K562 (cell line): Measurements from ENCODE around the gene SLC39A7. TPM values are rescaled to one million over a fixed set of nuclear protein-coding genes. Genes with fewer than 3 reads are reported as not detected.

Experiments used
- EP300 ChIP-seq: IDR thresholded peaks from 2 replicates; pipeline ENCODE4 v1.6.1; 2012; ENCODE audit warnings: low read length, improper control_type of control experiment
- KLF10 ChIP-seq: fragments of 250-450 bp; sonication (Bioruptor Pico); IDR thresholded peaks from 2 replicates; pipeline ENCODE4 v1.6.1; 2021; ENCODE audit warnings: matching md5 sums
- MYBL2 ChIP-seq, 2 experiments: fragments of 450-650 bp in 1 of 2; sonication (generic) in 1 of 2; formaldehyde crosslinking in 1 of 2; IDR thresholded peaks; 2 replicates each; pipeline versions ENCODE4 v1.6.1 to v1.8.1; 2017 to 2022; ENCODE audit warnings: borderline replicate concordance in 1 of 2, inconsistent platforms in 1 of 2, low read depth in 1 of 2, mild to moderate bottlenecking in 1 of 2, missing genetic modification reagents in 1 of 2, moderate library complexity in 1 of 2
- RAD51 ChIP-seq: fragments of 450-650 bp; IDR thresholded peaks from 2 replicates; pipeline ENCODE4 v1.7.1; 2016; ENCODE audit warnings: low read depth, mild to moderate bottlenecking, borderline replicate concordance
- TARDBP ChIP-seq: fragments of 450-650 bp; IDR thresholded peaks from 2 replicates; pipeline ENCODE4 v1.6.1; 2016
- YY1 ChIP-seq, 3 experiments: IDR thresholded peaks; 2 replicates each; pipeline ENCODE4 v1.6.1; 2011; ENCODE audit warnings: low read length in 2 of 3, mild to moderate bottlenecking in 2 of 3, moderate library complexity in 2 of 3, borderline replicate concordance in 1 of 3, control low read depth in 1 of 3, low read depth in 1 of 3; ENCODE audit not compliant: insufficient read depth in 3 of 3, insufficient replicate concordance in 2 of 3, control insufficient read depth in 1 of 3, insufficient read length in 1 of 3; ENCODE audit errors: extremely low read depth in 1 of 3
- ZFX ChIP-seq: sonication (generic); formaldehyde crosslinking; IDR thresholded peaks from 2 replicates; pipeline ENCODE4 v1.8.0; 2022; ENCODE audit warnings: mild to moderate bottlenecking, missing genetic modification reagents, moderate library complexity
- ZNF766 ChIP-seq: fragments of 200-800 bp; sonication (Bioruptor generic); conservative IDR thresholded peaks from 2 replicates; pipeline ENCODE4 v1.6.1; 2016; ENCODE audit warnings: missing genetic modification characterization, missing compliant biosample characterization
- ZNF785 ChIP-seq: fragments of 250-450 bp; sonication (Bioruptor Pico); IDR thresholded peaks from 2 replicates; pipeline ENCODE4 v1.4.0; 2020; ENCODE audit warnings: mild to moderate bottlenecking
- polyA plus RNA-seq, 8 experiments: library from polyadenylated mRNA; depleted of rRNA in 4 of 8; stranded (reverse) in 5 of 8; unstranded in 3 of 8; fragments of >200 nt; fragmentation: Nextera tagmentation in 2 of 8; fragmentation: Illumina TruSeq in 1 of 8; extraction: Ambion mirVana in 2 of 8; extraction: Trizol in 1 of 8; gene quantifications; 2 replicates each; pipeline versions ENCODE4 v1.2.1 to v1.2.3, GENCODE V29; 2011 to 2014; ENCODE audit warnings: inconsistent platforms in 1 of 8, missing spikeins in 1 of 8
- total RNA-seq, 7 experiments: library from RNA; depleted of rRNA in 6 of 7; stranded (reverse); fragments of >200 nt in 6 of 7; fragmentation: Illumina TruSeq in 2 of 7; extraction: Trizol in 2 of 7; gene quantifications; 2 replicates each; pipeline versions ENCODE4 v1.2.1 to v1.2.3, GENCODE V29; 2011 to 2021; ENCODE audit warnings: low replicate concordance in 1 of 7
- TF ChIP-seq, protein P1 (sequence below): fragments of 450-650 bp; formaldehyde crosslinking; IDR thresholded peaks from 2 replicates; pipeline ENCODE4 v1.4.0; 2020; ENCODE audit warnings: mild to moderate bottlenecking, mixed read lengths
- TF ChIP-seq, protein P2 (sequence below): fragments of 250-450 bp; sonication (Bioruptor Pico); IDR thresholded peaks from 2 replicates; pipeline ENCODE4 v1.4.0; 2020; ENCODE audit warnings: mild to moderate bottlenecking, moderate library complexity
- TF ChIP-seq, protein P3 (sequence below): fragments of 450-650 bp; formaldehyde crosslinking; conservative IDR thresholded peaks from 2 replicates; pipeline ENCODE4 v1.4.0; 2022; ENCODE audit warnings: mild to moderate bottlenecking, missing genetic modification characterization
- TF ChIP-seq, protein P4 (sequence below), 2 experiments: fragments of 450-650 bp in 1 of 2; sonication (generic) in 1 of 2; formaldehyde crosslinking; conservative IDR thresholded peaks; 2 replicates each; pipeline versions ENCODE4 v1.4.0 to v1.8.1; 2020 to 2022; ENCODE audit warnings: mild to moderate bottlenecking in 1 of 2, missing genetic modification reagents in 1 of 2
- TF ChIP-seq, protein P5 (sequence below): fragments of 450-650 bp; IDR thresholded peaks from 2 replicates; pipeline ENCODE4 v1.6.1; 2016; ENCODE audit warnings: antibody characterized with exemption
- TF ChIP-seq, protein P6 (sequence below): sonication (generic); formaldehyde crosslinking; IDR thresholded peaks from 2 replicates; pipeline ENCODE4 v1.8.1; 2023; ENCODE audit warnings: mild to moderate bottlenecking, missing genetic modification reagents

SLC39A7 gene
- total and polyA plus RNA-seq, 9 of the 15 experiments (the other 6 are each of a cell fraction or from before 2014, with no cell fraction given), result 21.7 to 169 (median 121) TPM

DNA sequence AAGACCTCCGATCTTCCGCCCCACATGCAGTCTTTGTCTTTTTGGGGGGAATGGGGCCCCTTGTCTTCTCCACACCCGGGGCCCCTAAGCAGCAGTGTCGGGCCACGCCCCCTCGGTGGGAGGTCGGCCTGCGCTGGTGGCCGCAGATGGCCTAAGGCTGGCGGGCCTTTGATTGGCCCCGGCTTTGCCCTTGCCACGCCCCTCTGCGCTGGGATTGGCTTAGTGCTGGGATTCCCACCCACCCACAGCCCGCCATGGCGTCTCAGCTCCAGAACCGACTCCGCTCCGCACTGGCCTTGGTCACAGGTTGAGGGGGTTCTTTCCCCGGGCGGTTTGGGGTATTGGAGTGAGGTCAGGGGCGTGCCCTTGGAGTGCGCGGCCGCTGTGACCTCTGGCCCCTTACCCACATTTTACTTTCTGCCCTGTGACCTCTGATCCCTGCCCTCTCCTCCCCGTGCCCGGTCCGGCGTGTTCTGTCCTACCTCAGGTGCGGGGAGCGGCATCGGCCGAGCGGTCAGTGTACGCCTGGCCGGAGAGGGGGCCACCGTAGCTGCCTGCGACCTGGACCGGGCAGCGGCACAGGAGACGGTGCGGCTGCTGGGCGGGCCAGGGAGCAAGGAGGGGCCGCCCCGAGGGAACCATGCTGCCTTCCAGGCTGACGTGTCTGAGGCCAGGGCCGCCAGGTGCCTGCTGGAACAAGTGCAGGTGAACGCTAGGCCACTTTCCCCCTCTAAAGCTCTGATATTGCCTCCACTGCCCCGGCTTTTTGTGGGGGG, 3.9 kb downstream of the SLC39A7 start, which contains the start of gene HSD17B8 (continued):
- TF ChIP-seq, protein P1, sequence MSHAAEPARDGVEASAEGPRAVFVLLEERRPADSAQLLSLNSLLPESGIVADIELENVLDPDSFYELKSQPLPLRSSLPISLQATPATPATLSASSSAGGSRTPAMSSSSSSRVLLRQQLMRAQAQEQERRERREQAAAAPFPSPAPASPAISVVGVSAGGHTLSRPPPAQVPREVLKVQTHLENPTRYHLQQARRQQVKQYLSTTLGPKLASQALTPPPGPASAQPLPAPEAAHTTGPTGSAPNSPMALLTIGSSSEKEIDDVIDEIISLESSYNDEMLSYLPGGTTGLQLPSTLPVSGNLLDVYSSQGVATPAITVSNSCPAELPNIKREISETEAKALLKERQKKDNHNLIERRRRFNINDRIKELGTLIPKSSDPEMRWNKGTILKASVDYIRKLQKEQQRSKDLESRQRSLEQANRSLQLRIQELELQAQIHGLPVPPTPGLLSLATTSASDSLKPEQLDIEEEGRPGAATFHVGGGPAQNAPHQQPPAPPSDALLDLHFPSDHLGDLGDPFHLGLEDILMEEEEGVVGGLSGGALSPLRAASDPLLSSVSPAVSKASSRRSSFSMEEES (CRISPR knock-in tag), result no peak
- TF ChIP-seq, protein P2, sequence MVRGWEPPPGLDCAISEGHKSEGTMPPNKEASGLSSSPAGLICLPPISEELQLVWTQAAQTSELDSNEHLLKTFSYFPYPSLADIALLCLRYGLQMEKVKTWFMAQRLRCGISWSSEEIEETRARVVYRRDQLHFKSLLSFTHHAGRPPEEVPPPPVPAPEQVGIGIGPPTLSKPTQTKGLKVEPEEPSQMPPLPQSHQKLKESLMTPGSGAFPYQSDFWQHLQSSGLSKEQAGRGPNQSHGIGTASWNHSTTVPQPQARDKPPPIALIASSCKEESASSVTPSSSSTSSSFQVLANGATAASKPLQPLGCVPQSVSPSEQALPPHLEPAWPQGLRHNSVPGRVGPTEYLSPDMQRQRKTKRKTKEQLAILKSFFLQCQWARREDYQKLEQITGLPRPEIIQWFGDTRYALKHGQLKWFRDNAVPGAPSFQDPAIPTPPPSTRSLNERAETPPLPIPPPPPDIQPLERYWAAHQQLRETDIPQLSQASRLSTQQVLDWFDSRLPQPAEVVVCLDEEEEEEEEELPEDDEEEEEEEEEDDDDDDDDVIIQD (CRISPR knock-in tag), result no peak
- 0 out of 2 replicates have a peak, but pooled peaks have one; percentile 64 for TF ChIP-seq KLF10 (CRISPR knock-in tag)
- TF ChIP-seq, protein P3, sequence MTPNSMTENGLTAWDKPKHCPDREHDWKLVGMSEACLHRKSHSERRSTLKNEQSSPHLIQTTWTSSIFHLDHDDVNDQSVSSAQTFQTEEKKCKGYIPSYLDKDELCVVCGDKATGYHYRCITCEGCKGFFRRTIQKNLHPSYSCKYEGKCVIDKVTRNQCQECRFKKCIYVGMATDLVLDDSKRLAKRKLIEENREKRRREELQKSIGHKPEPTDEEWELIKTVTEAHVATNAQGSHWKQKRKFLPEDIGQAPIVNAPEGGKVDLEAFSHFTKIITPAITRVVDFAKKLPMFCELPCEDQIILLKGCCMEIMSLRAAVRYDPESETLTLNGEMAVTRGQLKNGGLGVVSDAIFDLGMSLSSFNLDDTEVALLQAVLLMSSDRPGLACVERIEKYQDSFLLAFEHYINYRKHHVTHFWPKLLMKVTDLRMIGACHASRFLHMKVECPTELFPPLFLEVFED (CRISPR knock-in tag), result 0 out of 2 replicates have a peak, but pooled peaks have one; percentile 47
- TF ChIP-seq, protein P4, sequence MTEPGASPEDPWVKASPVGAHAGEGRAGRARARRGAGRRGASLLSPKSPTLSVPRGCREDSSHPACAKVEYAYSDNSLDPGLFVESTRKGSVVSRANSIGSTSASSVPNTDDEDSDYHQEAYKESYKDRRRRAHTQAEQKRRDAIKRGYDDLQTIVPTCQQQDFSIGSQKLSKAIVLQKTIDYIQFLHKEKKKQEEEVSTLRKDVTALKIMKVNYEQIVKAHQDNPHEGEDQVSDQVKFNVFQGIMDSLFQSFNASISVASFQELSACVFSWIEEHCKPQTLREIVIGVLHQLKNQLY (CRISPR knock-in tag; conservative IDR thresholded peaks at IDR 0.05), result 0 out of 4 replicates have a peak, but pooled peaks have one; percentile 10 to 56
- peak; percentile 52 to 91 (median 83) for TF ChIP-seq YY1 (IDR thresholded peaks at IDR 0.05; ENCODE audit: borderline replicate concordance in 1 of 3, control insufficient read depth in 1 of 3, extremely low read depth in 1 of 3, insufficient read depth in 3 of 3, insufficient read length in 1 of 3, insufficient replicate concordance in 2 of 3, low read depth in 1 of 3, low read length in 2 of 3)
- no peak for TF ChIP-seq TARDBP
- TF ChIP-seq, protein P5, sequence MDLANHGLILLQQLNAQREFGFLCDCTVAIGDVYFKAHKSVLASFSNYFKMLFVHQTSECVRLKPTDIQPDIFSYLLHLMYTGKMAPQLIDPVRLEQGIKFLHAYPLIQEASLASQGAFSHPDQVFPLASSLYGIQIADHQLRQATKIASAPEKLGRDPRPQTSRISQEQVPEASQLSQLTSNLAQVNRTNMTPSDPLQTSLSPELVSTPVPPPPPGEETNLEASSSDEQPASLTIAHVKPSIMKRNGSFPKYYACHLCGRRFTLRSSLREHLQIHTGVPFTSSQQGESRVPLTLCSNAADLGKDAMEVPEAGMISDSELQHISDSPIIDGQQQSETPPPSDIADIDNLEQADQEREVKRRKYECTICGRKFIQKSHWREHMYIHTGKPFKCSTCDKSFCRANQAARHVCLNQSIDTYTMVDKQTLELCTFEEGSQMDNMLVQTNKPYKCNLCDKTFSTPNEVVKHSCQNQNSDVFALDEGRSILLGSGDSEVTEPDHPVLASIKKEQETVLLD, result no peak
- no peak for TF ChIP-seq EP300
- TF ChIP-seq MYBL2 (IDR thresholded peaks at IDR 0.05; ENCODE audit: low read depth), result no peak
- no peak for TF ChIP-seq MYBL2 (CRISPR knock-in tag; IDR thresholded peaks at IDR 0.05; ENCODE audit: borderline replicate concordance)
- TF ChIP-seq RAD51, result no peak
- TF ChIP-seq ZNF766, result no peak
- no peak for TF ChIP-seq ZNF785
- TF ChIP-seq ZFX (CRISPR knock-in tag), result peak; percentile 49; the same call in 1 of the 2 replicates
- TF ChIP-seq, protein P6, sequence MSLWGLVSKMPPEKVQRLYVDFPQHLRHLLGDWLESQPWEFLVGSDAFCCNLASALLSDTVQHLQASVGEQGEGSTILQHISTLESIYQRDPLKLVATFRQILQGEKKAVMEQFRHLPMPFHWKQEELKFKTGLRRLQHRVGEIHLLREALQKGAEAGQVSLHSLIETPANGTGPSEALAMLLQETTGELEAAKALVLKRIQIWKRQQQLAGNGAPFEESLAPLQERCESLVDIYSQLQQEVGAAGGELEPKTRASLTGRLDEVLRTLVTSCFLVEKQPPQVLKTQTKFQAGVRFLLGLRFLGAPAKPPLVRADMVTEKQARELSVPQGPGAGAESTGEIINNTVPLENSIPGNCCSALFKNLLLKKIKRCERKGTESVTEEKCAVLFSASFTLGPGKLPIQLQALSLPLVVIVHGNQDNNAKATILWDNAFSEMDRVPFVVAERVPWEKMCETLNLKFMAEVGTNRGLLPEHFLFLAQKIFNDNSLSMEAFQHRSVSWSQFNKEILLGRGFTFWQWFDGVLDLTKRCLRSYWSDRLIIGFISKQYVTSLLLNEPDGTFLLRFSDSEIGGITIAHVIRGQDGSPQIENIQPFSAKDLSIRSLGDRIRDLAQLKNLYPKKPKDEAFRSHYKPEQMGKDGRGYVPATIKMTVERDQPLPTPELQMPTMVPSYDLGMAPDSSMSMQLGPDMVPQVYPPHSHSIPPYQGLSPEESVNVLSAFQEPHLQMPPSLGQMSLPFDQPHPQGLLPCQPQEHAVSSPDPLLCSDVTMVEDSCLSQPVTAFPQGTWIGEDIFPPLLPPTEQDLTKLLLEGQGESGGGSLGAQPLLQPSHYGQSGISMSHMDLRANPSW (CRISPR knock-in tag), result 0 out of 2 replicates have a peak, but pooled peaks have one; percentile 25
